GM21529 (cell line): ENCODE results near the gene PLXND1.

Experiments
- ATAC-seq: cut with Tn5 transposase; IDR thresholded peaks from one replicate; pipeline ENCODE4 v1.9.1; 2021; ENCODE audit not compliant: unreplicated experiment

Gene PLXND1

DNA sequence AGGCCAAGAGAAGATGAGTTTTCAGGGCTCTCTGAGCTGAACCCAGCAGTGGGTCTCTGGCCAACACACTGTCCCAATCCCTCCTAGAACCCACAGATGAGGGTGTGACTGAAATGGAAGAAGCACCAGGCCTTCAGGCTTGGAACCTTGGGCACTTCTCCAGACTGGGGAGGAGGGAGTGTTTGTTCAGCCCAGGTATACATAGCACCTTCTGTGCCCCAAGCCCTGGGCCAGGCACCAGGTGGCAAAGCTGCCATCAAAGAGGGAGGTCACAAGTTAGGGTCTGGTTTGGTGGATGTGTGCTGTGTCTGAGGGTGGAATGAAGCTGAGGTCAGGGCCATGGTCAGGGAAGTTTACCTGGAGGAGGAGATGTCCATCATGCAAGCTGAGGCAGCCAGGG lies 93.9 kb downstream of the PLXND1 start:
- ATAC-seq: no peak

DNA sequence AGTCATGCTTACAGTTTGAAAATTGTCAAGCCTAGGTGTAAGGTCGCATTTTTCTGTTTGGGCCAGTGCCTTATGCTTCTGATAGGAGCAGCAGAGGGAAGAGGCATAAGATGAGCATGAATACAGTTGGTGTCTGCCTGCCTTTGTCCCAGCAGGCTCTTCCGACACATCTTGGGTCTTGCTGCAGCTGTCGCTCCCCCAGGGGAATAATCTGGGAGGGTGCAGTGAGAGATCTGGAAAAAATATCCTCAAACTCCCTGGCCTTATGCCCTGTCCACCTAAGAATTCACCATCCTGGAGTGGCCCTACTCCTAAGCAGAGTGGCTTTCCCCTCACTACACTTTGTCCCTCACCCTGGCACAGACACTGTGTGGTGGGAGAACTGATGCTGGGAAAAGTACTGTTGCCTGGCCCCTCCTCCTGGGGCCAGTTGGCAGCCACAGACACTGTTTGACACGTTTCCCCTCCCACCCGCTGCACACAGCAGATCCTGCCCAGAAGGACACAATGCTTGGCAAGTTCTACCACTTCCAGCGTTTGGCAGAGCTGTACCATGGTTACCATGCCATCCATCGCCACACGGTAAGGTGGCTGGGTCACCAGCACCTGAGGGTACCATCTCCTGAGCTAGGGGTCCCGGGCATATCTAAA lies 99.2 kb downstream of the PLXND1 start:
- no peak for ATAC-seq

DNA sequence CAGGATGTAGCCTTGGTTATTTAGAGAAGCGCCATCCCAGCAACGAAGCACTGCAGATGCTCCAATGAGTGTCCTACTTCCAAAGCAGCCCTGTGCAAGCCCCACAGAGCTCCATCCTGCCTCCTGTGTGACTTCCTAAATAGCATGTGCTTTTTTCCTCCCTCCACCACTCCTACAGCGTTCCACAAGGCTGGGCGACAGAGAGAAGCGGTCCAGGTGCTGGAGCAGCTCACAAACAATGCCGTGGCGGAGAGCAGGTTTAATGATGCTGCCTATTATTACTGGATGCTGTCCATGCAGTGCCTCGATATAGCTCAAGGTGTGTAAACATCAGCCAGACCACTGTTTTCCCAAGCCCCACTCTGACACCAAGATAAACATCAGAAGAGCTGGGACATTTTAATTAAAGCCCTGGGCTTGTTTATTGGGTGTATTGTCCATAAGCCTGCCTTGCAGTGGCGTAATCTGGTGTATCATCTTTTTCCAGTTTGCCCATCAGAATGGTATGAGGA lies 100.2 kb downstream of the PLXND1 start:
- ATAC-seq: no peak

DNA sequence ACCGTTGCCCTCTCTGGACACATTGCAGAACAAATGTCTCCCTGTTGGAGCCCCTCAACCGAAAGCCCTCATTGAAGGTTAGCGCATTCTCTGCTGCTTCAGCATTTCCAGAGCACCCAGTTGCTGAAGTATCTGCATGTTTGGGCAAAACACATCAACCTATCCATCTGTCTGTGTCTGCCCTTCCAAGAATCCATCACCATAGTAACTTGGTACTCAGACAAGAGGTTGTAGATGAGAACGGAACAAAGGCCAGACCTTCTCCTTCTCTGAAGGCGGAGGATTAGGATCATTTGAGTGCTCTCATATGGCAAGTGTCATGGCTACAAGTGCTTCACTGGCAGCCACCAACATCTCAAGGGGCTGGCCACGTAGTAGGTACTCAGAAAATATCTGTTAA lies 101.1 kb downstream of the PLXND1 start:
- no peak for ATAC-seq
